GM18861 (cell line): ENCODE measurements around the gene ASB8.
A peak's percentile ranks its signal among the peaks of the same experiment; 100 is the strongest.
"Not testable (repeated sequence)": the region's sequence is repeated elsewhere in the genome, so short reads cannot be mapped to it uniquely, and the experiment has no call there.

Experiments used
- ATAC-seq: cut with Tn5 transposase; IDR thresholded peaks from one replicate; pipeline ENCODE4 v1.9.1; 2021; ENCODE audit not compliant: unreplicated experiment

The ASB8 gene

GRCh38 chr12:48183091-48183875, 26.0 kb upstream of the ASB8 start, which contains the start of gene CCDC184:
Gene CCDC184, plus strand, starts transcription at chr12:48183644. Its CDS starts 479 bp downstream, at chr12:48184123.
- ATAC-seq: peak; percentile 44

DNA sequence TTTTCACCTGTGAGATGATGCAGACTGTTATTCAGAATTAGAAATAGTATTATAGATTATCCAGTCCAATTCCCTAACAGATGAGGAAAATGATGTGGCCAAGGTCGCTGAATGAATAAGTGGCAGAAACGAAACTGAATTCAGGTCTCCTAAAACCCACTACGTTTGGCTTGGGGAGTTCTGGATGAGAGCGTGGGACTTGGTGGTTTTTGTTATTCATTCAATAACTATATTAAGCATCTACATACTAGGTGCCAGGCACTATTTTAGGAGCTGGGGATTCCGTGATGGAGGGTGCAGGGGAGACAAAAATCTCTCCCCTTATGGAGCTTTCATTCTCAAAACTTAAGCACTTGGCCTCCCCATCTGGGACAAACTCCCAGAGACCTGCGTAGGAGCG, 25.3 kb upstream of the ASB8 start:
- no peak for ATAC-seq

GRCh38 chr12:48180857-48181495, 23.7 kb upstream of the ASB8 start:
- ATAC-seq: no peak

DNA sequence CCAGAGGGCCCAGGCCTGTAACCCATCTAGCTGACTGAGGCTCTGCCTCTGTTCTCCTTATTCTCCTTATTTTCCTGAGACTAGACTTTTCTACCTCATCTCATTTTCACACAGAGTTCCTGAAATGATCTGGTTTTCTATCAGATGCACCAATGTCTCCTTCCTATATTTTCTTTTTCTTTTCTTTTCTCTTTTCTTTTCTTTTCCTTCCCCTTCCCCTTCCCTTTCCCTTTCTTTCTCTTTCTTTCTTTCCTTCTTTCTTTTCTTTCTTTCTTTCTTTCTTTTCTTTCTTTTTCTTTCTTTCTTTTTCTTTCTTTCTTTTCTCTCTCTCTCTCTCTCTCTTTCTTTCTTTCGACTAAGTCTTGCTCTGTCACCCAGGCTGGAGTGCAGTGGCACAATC, 23.1 kb upstream of the ASB8 start:
- no peak for ATAC-seq

DNA sequence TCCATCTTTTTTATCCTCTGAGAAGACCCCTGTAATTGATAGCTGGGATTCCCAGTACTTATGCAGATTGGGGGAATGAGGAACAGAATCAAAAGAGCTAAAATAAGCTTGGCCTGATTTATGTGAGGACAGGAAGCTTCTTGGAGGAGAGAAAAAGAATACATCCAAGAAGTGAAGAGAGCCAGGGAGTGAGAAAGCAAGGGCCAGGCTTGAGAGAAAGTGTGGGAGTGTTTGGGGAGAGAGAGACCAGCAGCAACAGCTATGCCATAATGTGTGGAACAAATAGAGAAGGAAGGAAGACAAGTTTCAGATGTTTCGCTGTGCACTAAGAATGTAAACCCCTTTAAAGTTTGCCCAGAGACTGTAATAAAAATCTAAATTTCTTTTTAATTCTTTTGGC, 22.2 kb upstream of the ASB8 start:
- ATAC-seq: no peak

DNA sequence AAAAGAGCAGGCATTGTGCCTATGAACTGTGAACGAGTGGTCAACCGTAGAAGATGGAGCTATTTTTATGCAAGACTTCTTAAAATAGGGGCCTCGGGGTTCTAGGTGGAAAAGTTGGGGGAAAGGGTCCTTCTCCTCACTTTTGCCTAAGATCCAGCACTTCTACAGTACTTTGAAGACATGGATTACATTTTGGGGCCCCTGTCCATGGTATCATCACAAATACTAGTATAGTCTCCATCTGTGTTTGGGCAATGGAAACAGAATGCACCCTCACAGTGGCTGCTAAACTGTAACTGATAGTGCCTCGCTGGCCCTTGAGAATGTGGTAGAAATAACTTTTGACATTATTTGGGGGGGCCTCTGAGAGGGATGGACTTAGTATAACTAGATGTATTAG, 20.7 kb upstream of the ASB8 start:
- no peak for ATAC-seq

DNA sequence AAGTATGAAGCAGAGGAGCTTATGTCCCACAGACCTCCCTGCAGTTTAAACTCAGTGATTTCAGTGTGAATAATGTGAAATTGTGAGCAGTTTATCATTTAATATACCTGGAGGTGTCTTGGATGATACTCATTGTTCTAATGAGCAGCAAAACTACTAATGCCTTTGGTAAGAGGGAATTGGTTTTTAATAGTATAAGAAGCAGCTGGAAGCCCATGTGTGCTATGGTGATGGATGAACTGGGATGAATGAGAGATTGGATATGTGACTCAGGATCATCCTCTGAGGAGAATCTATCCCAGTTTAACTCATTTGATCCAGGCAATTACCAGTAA, 19.1 kb upstream of the ASB8 start:
- no peak for ATAC-seq

GRCh38 chr12:48175613-48176416, 18.5 kb upstream of the ASB8 start:
- ATAC-seq: no peak

DNA sequence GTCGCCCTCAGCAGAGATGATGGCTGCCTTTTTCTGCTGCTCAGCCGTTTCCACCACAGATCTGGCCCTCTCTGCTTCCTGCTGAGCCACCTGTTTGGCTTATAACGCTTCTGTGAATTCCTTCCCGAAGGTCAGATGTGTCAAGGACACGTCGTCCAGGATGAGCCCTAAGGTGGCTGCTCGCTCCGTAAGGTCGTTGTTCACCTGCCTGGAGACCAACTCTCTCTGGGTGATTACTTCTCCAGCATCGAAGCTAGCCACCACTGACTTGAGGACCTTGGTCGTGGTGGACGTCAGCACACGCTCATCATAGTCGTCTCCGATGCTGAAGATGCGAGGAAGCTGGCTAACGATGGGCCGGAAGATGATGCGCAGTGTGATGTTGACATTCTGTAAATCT, 11.7 kb upstream of the ASB8 start:
- no peak for ATAC-seq

- ATAC-seq: no peak
Measured at GRCh38 chr12:48165089-48165981, 8.0 kb upstream of the ASB8 start.

- ATAC-seq: no peak
Measured at GRCh38 chr12:48164451-48164850, 7.1 kb upstream of the ASB8 start.

DNA sequence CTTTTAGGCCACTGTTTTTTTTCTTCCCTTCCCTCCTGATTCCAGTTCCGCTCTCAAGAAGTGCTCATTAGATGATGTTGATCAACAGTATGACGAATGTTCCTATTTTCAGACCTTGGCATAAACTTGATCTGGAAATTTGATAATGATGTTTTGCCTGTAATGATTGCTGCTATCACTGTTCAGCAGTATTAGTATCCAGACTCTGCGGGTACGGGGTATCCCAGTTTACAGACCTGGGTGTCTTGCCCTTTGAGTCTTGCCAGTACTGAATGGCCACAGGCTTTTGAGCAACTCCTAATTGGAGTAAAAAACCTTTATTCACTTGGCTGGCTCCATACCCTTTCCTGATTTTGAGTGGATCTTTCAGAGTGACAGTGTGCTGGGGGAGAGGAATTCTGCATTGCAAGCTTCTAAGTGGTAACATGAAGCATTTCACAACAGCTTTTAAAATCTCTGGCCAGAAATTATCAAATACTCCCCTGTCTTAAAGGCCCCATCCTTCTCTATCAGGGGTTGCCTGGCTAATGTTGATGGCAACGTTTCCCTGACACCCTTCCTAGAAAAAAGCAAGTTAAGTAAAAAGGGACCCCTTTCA, 5.9 kb upstream of the ASB8 start:
- ATAC-seq: no peak

DNA sequence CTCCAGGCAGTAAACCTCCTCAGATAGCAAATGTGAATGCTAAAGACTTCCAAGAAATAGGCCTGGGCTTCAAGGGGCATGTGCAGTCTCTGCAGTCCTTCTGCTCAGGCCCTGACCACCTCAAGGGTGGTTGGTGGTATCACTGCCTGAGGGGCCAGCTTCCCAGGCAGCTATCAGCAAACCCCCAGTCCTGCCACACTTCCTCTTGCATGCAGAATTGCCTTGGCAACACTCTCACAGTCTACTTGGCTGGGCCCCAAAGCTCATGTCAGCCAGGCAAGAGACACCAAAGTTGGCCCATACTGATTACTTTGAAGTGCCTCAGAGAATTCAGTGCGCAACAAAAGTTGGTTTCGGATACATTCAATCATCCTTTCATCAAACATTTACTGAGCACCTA, 3.5 kb upstream of the ASB8 start:
- ATAC-seq: no peak

DNA sequence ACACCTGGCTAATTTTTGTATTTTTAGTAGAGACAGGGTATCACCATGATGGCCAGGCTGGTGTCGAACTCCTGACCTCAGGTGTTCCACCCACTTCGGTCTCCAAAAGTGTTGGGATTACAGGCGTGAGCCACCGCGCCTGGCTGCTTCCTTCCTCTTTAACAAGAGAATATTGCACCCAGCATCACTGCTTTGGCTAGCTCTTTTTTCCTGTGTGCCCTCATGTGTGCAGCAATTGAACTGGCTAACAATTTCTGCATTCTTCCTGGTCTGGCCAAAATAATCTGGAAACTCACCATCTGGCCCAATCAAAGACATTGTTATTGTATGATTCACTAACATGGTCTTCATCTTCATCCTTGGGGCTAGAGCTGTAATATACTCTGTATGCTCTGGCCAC, 2.7 kb upstream of the ASB8 start:
- ATAC-seq: no peak

DNA sequence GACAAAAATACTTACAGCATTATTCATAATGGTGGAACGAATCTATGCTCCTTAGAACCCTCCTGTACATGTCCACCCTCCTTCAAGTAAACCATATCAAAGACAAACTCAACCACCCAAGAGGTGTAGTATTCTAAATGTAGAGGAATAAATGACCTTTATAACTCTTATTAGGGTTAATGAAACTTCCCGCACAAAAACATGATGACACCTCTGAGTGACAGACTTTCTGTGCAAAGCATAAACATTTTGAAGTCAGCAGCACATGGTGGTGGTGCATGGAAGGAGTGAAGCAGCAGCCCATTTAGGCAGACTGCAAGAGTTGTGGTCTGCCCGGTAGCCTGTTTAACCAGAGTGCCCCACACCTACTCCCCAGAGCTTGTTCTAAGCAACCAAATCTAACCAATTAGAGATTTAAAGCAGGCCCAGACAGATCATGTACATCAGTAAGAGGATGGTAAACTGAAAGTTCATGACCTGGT, 615 bp upstream of the ASB8 start:
- no peak for ATAC-seq

GRCh38 chr12:48156652-48157017, 680 bp downstream of the ASB8 start:
- ATAC-seq: no peak

DNA sequence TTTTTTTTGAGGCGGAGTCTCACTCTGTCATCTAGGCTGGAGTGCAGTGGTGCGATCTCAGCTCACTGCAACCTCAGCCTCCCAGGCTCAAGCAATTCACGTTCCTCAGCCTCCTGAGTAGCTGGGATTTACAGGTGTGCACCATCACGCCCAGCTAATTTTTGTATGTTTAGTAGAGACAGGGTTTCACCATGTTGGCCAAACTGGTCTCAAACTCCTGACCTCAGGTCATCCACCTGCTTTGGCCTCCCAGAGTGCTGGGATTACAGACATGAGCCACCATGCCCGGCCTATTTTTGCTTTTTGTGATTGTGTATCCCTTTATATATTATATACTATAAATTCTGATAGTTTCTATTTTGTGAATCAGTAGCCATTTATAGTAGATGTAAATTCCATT, 1.5 kb downstream of the ASB8 start:
- not testable (repeated sequence) for ATAC-seq

GRCh38 chr12:48151103-48151771, 6.1 kb downstream of the ASB8 start:
- no peak for ATAC-seq

- ATAC-seq: no peak
Measured at GRCh38 chr12:48145981-48146380, 11.3 kb downstream of the ASB8 start.

- no peak for ATAC-seq
Measured at GRCh38 chr12:48143898-48144297, 13.4 kb downstream of the ASB8 start.
